Fibroblast of villous mesenchyme (primary cell): Measurements from ENCODE around the gene GPHN. TPM values are rescaled to one million over a fixed set of nuclear protein-coding genes. Genes with fewer than 3 reads are reported as not detected.

Experiments used
- DNase-seq: peaks from one replicate; pipeline ENCODE4 v3.0.0-alpha.2; 2010; ENCODE audit warnings: low read depth
- H3K4me3 ChIP-seq: 2 replicates; pipeline ENCODE4 v1.5.1; 2011; ENCODE audit warnings: low read depth, mild to moderate bottlenecking, low read length
- total RNA-seq: library from RNA; depleted of rRNA; stranded (reverse); fragments of >200 nt; gene quantifications from 2 replicates; pipeline ENCODE4 v1.2.3, GENCODE V29; 2012
- TF ChIP-seq, protein P1 (sequence below): IDR thresholded peaks from 2 replicates; pipeline ENCODE4 v1.5.1; 2012; ENCODE audit warnings: low read depth, mild to moderate bottlenecking, low read length; ENCODE audit not compliant: insufficient read depth

Gene GPHN
- total RNA-seq, 1 donor: 9.1 TPM

DNA sequence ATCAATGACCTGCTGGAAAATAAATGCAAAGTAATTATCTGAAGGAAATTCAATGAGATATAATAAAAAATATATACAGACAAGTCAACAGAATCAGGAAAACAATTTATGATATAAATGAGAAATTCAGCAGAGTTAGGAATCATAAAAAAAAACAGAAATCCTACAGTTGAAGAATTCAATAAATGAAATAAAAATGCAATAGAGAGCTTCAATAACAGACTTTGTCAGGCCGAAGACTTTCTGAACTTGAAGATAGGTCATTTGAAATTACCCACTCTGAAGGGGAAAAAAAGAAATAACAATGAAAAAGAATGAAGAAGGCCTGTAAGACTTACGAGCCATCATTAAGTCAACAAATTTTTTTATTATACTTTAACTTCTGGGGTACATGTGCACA lies 665.8 kb downstream of the GPHN start:
- DNase-seq: no peak
- TF ChIP-seq, protein P1, sequence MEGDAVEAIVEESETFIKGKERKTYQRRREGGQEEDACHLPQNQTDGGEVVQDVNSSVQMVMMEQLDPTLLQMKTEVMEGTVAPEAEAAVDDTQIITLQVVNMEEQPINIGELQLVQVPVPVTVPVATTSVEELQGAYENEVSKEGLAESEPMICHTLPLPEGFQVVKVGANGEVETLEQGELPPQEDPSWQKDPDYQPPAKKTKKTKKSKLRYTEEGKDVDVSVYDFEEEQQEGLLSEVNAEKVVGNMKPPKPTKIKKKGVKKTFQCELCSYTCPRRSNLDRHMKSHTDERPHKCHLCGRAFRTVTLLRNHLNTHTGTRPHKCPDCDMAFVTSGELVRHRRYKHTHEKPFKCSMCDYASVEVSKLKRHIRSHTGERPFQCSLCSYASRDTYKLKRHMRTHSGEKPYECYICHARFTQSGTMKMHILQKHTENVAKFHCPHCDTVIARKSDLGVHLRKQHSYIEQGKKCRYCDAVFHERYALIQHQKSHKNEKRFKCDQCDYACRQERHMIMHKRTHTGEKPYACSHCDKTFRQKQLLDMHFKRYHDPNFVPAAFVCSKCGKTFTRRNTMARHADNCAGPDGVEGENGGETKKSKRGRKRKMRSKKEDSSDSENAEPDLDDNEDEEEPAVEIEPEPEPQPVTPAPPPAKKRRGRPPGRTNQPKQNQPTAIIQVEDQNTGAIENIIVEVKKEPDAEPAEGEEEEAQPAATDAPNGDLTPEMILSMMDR: no peak
- no peak overlapping the region for H3K4me3 ChIP-seq

DNA sequence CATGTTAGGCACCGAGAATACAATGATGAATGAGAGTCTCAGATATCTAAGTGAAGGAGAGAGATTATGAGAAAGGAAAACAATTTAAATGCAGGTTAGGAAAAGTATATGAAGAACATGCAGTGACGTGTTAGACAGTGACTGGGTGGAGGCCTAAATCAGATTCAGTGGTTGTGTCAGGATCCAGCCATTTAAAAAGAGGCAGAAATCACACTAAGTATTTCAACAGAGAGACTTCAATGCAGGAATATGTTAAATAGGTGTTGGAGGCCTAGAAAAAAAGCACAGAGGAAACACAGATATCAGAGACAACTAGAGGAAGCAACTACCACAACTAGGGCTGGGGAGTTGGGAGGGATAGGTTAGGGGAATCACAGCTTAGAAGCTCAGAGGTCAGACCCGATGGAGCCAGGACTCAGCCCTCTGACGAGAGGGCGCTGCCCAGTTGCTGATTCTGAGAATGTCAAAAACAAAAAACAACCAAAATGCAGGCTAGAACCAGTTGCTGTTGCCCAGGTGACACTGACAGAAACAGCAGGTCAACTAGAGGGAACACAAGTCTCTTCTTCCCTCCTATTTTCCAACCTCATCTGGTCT lies 678.3 kb downstream of the GPHN start:
- TF ChIP-seq, protein P1: no peak
- no peak for DNase-seq
- no peak overlapping the region for H3K4me3 ChIP-seq

DNA sequence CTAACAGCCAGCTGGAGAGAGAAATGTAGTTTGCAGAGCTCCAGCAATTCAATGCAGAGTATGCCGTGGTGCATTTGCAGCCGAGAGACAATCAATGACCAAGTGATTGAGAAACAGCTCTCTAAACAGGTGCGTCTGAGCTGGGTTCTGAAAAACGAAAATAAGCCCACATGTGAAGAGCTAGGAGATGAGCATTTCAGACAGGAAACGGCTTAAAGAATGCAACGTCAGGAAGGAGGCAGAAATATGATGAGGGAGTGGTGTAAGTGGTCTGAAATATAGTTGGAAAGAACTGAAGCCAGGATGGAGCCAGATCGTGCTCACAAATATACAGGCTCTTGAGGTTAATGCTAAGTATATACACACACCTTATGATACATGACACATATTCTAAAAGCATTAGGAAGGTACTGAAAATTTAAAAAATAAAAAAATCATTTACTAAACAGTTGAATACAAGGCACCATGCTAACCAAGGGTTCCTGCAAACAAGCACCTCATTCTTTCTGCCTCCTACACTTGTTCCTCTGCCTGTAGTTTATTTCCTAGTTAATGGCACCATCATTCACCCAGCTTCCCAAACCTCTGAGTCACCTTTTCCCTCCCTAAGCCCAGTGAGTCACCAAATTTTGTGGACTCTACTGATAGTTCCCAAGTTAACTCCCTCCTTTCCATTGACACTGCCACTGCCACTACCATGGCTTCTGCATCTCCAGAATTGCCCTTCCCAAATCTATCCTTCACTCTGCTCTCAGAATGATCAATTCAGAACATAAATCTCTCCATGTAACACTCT lies 679.0 kb downstream of the GPHN start:
- TF ChIP-seq, protein P1: no peak
- peak; percentile 66 for DNase-seq
- H3K4me3 ChIP-seq: no peak overlapping the region

DNA sequence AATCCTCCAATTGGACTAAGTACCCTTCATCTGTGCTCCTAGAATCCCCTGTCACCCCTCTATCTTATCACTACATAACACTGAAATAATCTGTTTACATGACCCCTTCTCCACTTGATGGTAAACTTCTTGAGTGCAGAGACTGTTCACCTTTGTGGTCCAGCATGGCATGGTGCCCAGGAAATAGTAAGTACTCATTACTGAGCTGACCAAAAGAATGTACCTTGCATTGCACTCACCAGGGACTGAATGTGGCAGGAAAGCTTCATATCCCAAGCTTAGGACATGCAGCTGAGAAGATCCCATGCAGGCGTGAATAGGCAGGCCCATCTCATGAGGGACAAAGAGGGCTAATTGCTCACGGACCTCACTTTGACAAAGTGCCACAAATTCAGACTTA lies 679.9 kb downstream of the GPHN start:
- TF ChIP-seq, protein P1: no peak
- no peak overlapping the region for H3K4me3 ChIP-seq
- DNase-seq: peak; percentile 40

DNA sequence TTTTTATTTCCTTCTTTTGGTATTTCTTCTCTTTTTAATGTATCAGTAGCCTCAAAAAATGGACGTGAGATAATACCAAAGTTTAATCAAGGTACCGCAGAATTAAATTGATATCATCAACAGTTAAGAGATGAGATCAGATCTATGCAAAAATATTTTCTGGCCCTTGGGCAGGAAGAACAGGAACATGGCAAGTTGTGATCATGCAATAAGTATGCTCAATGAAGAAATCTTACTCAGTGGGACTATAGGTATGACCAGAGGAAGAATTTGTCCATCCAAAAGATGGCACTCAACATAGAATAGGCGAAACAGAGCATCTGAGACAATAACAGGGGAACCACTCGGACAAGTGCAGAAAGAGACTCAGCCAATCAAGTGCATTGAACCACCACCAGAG lies 680.4 kb downstream of the GPHN start:
- TF ChIP-seq, protein P1: no peak
- H3K4me3 ChIP-seq: no peak overlapping the region
- DNase-seq: no peak

DNA sequence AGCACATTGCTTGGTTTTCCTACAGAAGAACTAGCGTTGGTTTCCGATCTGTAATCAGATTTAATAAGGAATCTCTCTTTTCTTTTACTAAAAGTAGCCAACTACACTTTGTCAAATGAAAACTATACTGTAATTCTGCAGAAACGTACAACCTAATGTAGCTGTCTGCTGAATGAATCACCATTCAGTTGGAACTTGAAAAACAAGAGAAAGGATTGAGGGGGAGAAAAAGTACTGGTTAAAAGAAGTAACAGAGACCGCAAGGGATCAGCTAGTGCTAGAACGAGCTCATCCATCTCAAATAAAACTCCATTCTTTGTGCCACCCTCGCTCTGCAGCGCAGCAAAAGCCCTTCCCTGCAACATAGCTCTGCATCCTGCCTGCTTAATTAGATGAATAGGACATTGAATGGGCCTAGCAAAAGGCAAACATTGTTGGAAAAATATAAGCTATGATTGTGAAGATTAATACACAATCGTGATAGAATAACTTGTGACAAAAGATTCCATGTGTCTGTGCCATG lies 683.9 kb downstream of the GPHN start:
- DNase-seq: no peak
- TF ChIP-seq, protein P1: no peak

More for the DNA sequence above, 683.9 kb downstream of the GPHN start:
- no peak overlapping the region for H3K4me3 ChIP-seq
